Caki2 (cell line): ENCODE measurements around the gene FAM151B. TPM values are rescaled to one million over a fixed set of nuclear protein-coding genes. Genes with fewer than 3 reads are reported as not detected.
A peak's percentile ranks its signal among the peaks of the same experiment; 100 is the strongest.
"Not testable (repeated sequence)": the region's sequence is repeated elsewhere in the genome, so short reads cannot be mapped to it uniquely, and the experiment has no call there.

Experiments
- DNase-seq: peaks from one replicate; pipeline ENCODE4 v3.0.0-alpha.2; 2015; ENCODE audit warnings: low read depth
- in situ Hi-C: cut with HindIII; loops from 2 replicates; pipeline ENCODE4 v1.10.0; 2016; ENCODE audit warnings: low sequenced_read_pairs, low pct_unique_long_range_greater_than_20kb, mixed read lengths
- total RNA-seq: library from RNA; depleted of rRNA; stranded (reverse); fragments of >200 nt; shearing (Covaris generic); gene quantifications from 2 replicates; pipeline ENCODE4 v1.2.3, GENCODE V29; 2014; ENCODE audit warnings: low replicate concordance; rRNA removed

The FAM151B gene
- total RNA-seq, 1 experiment from 2014 or later = 0.20 TPM

GRCh38 chr5:80573062-80573461 lies 85.2 kb downstream of the FAM151B start:
- DNase-seq = no peak
- in situ Hi-C loops = no loop called here

GRCh38 chr5:80576383-80576782 lies 88.5 kb downstream of the FAM151B start:
- DNase-seq = no peak
- in situ Hi-C loops = no loop called here

GRCh38 chr5:80577707-80578106 lies 89.8 kb downstream of the FAM151B start:
- in situ Hi-C loops = no loop called here

GRCh38 chr5:80579050-80579449 lies 91.2 kb downstream of the FAM151B start:
- DNase-seq = no peak
- in situ Hi-C loops = no loop called here

More at GRCh38 chr5:80577707-80578106, 89.8 kb downstream of the FAM151B start:
- DNase-seq = no peak

GRCh38 chr5:80580291-80580690 lies 92.4 kb downstream of the FAM151B start:
- DNase-seq, in situ Hi-C loops: not testable (repeated sequence)

- in situ Hi-C loops = no loop called here
- DNase-seq = no peak
Observed at GRCh38 chr5:80584770-80585169, 96.9 kb downstream of the FAM151B start.

- no peak for DNase-seq
- in situ Hi-C loops = no loop called here
Observed at GRCh38 chr5:80588858-80589540, 101.1 kb downstream of the FAM151B start.

- in situ Hi-C loops = no loop called here
- peak; percentile 71 for DNase-seq
Observed at GRCh38 chr5:80590766-80591165, 102.9 kb downstream of the FAM151B start.

- in situ Hi-C loops = no loop called here
- peak; percentile 90 for DNase-seq
Observed at GRCh38 chr5:80591352-80591751, 103.5 kb downstream of the FAM151B start.

GRCh38 chr5:80592105-80592504 lies 104.2 kb downstream of the FAM151B start:
- in situ Hi-C loops = no loop called here
- DNase-seq = no peak

Other genes with a start within 250 kb of the FAM151B start
- 19.4 and 19.9 TPM in 2 replicates for gene SERINC5, start 232.1 kb upstream of the FAM151B start, total RNA-seq
- not detected in 2 replicates for gene SPZ1, start 168.1 kb upstream of the FAM151B start, total RNA-seq
- 4.5 and 5.8 TPM in 2 replicates for gene ZFYVE16, start 80.0 kb upstream of the FAM151B start, total RNA-seq
- 3.3 and 3.4 TPM in 2 replicates for gene ANKRD34B, start 82.2 kb downstream of the FAM151B start, total RNA-seq
- 2.9 and 3.6 TPM in 2 replicates for gene MSH3, start 166.6 kb downstream of the FAM151B start, total RNA-seq
- 74.9 and 80.1 TPM in 2 replicates for gene DHFR, start 166.9 kb downstream of the FAM151B start, total RNA-seq